Mammary epithelial cell (primary cell): ENCODE measurements around the gene GDA.

Experiments used
- CTCF ChIP-seq, 2 donors: IDR thresholded peaks in 1 of 2; conservative IDR thresholded peaks in 1 of 2; 2 replicates each; pipeline ENCODE4 v1.5.1; 2011 to 2012; ENCODE audit warnings: inconsistent platforms in 2 of 2, low read length in 2 of 2, mild to moderate bottlenecking in 2 of 2, control low read depth in 1 of 2, low read depth in 1 of 2; ENCODE audit not compliant: insufficient read depth in 1 of 2; ENCODE audit errors: extremely low read depth in 1 of 2
- EZH2 ChIP-seq: IDR thresholded peaks from 2 replicates; pipeline ENCODE4 v1.6.1; 2012; ENCODE audit warnings: low read length, inconsistent platforms, borderline replicate concordance

GRCh38 chr9:72297516-72297915 lies 148.3 kb downstream of the GDA start:
- TF ChIP-seq CTCF (conservative IDR thresholded peaks at IDR 0.05 in 1 of 2, IDR thresholded peaks at IDR 0.05 in 1 of 2; ENCODE audit: extremely low read depth in 1 of 2, insufficient read depth in 1 of 2, low read depth in 1 of 2, low read length in 2 of 2) (no peak), EZH2 (no peak)
